ENCODE results near the gene INHBC.
A peak's percentile ranks its signal among the peaks of the same experiment; 100 is the strongest.

INHBC gene

GRCh38 chr12:57460468-57460784, 25.8 kb downstream of the INHBC start:
- no peak for TF ChIP-seq ZFX (IDR thresholded peaks at IDR 0.05; ENCODE audit: borderline replicate concordance)
- TF ChIP-seq, protein P1, sequence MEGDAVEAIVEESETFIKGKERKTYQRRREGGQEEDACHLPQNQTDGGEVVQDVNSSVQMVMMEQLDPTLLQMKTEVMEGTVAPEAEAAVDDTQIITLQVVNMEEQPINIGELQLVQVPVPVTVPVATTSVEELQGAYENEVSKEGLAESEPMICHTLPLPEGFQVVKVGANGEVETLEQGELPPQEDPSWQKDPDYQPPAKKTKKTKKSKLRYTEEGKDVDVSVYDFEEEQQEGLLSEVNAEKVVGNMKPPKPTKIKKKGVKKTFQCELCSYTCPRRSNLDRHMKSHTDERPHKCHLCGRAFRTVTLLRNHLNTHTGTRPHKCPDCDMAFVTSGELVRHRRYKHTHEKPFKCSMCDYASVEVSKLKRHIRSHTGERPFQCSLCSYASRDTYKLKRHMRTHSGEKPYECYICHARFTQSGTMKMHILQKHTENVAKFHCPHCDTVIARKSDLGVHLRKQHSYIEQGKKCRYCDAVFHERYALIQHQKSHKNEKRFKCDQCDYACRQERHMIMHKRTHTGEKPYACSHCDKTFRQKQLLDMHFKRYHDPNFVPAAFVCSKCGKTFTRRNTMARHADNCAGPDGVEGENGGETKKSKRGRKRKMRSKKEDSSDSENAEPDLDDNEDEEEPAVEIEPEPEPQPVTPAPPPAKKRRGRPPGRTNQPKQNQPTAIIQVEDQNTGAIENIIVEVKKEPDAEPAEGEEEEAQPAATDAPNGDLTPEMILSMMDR (IDR thresholded peaks at IDR 0.05): no peak
- peak overlapping the region; percentile 72 for H3K27ac ChIP-seq

- TF ChIP-seq ZFX (IDR thresholded peaks at IDR 0.05; ENCODE audit: borderline replicate concordance): no peak
- TF ChIP-seq, protein P1 (IDR thresholded peaks at IDR 0.05): peak; percentile 14; the same call in 1 of the 2 replicates
- peak overlapping the region; percentile 72 for H3K27ac ChIP-seq
Measured at GRCh38 chr12:57460841-57461275, 26.3 kb downstream of the INHBC start.

DNA sequence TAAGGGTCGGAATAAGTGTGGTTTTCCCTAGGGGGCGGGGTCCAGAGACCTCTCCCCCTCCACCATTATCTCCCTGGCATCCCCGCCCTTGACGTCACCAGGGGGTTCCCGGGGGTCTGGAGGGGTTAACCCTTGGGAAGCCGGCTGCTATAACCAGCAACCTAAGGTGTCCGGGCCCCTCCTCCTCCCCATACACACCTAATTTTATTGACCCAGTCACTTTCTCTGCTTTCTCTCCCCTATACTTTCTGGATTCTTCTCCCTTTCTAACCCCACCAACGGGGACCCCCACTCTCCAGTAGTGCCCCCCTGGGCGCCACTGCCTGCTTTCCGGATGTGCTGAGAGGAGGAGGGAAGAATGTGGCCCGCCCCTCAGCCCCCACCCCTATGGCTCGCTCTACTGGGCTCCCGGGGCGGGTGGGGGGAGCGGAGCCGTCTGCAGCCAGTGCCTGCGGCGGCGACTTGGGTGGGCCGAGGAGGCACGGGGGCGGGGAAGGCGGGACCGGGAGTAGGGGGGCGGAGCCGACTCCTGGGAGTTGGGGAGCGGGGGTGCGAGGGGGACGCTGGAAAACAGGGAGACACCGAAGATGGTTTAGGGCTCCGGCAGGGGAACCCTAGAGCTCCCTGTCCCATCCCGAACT, 26.8 kb downstream of the INHBC start:
- H3K27ac ChIP-seq: peak overlapping the region; percentile 72
- TF ChIP-seq, protein P1 (IDR thresholded peaks at IDR 0.05): no peak
- no peak for TF ChIP-seq ZFX (IDR thresholded peaks at IDR 0.05; ENCODE audit: borderline replicate concordance)

GRCh38 chr12:57461917-57462250, 27.3 kb downstream of the INHBC start:
- peak overlapping the region; percentile 72 for H3K27ac ChIP-seq
- TF ChIP-seq, protein P1 (IDR thresholded peaks at IDR 0.05): no peak
- TF ChIP-seq ZFX (IDR thresholded peaks at IDR 0.05; ENCODE audit: borderline replicate concordance): no peak

DNA sequence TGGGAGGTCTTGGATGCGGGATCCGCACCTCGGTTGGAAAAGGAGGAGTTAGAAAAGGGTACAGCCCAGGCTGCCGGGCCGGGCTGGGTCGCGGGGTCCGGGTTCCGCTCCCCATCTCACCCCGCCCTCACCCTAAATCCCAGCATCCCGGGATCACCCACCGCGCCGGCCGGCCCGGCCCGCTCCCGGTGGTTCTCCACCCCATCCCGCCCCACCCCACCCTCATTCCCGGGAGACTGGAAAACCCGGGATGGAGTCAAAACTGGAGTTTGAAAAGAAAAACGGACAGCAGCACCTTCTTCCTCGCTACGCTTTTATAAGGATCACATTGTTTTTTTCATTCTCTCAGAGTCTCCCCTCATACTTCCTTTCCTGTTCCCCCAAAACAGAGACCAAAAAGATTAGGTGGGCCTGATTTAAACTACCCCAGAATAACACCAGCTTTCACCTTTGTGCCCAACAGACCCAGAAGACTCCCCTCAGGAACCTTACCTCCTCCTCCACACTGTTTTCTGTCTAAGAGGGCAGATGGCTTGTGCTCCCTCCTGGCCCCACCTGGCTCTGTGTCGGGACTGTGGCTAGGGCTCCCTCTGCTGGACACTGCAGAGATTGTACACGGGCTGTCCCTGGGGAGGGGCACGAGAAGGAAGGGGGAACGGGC, 27.8 kb downstream of the INHBC start:
- TF ChIP-seq ZFX (IDR thresholded peaks at IDR 0.05; ENCODE audit: borderline replicate concordance): no peak
- TF ChIP-seq, protein P1 (IDR thresholded peaks at IDR 0.05): peak; percentile 100
- H3K27ac ChIP-seq: peak overlapping the region; percentile 72

DNA sequence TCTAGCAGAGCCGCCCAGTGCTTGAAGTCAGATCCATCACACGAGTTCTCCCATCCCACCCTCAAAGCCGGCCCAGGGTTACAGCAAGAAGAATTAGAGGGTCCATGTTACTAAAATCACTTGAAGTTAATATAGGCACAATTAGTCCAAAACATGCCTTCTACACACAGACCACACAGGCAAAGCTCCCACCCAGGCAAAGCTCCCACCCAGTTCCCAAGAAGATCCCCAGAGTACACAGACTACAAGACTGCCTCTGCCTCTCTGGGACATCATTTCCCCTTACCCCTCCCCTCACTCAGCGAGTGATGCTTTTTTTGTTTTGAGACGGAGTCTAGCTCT, 28.3 kb downstream of the INHBC start:
- TF ChIP-seq, protein P1 (IDR thresholded peaks at IDR 0.05): peak; percentile 41
- no peak for TF ChIP-seq ZFX (IDR thresholded peaks at IDR 0.05; ENCODE audit: borderline replicate concordance)
- H3K27ac ChIP-seq: peak overlapping the region; percentile 72

DNA sequence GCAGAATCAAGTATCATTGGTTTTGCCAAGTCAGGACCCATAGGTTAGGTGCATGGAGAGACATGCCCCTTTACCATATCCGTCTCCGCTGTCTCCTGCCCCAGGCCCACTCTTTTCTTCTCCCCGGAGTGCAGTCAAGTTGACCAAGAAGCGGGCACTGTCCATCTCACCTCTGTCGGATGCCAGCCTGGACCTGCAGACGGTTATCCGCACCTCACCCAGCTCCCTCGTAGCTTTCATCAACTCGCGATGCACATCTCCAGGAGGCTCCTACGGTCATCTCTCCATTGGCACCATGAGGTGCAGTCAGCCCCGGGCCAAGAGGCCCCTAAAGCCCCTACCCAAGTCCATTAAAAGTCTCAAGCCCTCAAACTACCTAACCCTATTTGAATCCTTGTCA, 30.0 kb downstream of the INHBC start:
- no peak for TF ChIP-seq ZFX (IDR thresholded peaks at IDR 0.05; ENCODE audit: borderline replicate concordance)
- TF ChIP-seq, protein P1 (IDR thresholded peaks at IDR 0.05): no peak
- H3K27ac ChIP-seq: no peak overlapping the region

Data from 22Rv1 (cell line).